ENCODE measurements around the gene CFC1. TPM values are rescaled to one million over a fixed set of nuclear protein-coding genes. Genes with fewer than 3 reads are reported as not detected.
"Not testable (repeated sequence)": the region's sequence is repeated elsewhere in the genome, so short reads cannot be mapped to it uniquely, and the experiment has no call there.

Gene CFC1
- polyA plus RNA-seq = not detected

DNA sequence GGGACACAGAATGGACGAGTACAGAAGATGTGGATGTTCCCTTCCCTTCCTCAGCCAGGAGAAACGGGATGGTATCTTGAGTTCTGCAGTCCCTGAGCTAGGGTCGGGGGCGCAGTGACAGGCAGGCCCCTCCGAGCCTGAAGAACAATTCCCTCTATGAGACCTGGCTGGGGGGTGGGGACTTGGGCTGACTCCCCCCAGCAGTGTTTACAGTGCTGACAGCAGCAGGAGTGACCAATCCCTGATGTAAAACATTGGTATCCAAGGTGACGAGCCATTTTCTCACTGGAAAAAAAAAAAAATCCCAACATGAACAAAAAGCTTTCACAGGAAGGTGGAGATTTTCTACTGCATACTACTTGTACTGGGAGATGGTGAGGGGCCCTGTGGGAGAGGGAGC lies at the start of gene CFC1:
Gene CFC1 (minus strand): TSS at position 183 of the 400 bp plus-strand sequence. CDS start 288 bp downstream, outside the sequence.
- not testable (repeated sequence) for H3K4me1 Mint-ChIP-seq, H3K27me3 Mint-ChIP-seq, H3K36me3 Mint-ChIP-seq, H3K9me3 Mint-ChIP-seq, H3K4me3 Mint-ChIP-seq, H3K27ac Mint-ChIP-seq

DNA sequence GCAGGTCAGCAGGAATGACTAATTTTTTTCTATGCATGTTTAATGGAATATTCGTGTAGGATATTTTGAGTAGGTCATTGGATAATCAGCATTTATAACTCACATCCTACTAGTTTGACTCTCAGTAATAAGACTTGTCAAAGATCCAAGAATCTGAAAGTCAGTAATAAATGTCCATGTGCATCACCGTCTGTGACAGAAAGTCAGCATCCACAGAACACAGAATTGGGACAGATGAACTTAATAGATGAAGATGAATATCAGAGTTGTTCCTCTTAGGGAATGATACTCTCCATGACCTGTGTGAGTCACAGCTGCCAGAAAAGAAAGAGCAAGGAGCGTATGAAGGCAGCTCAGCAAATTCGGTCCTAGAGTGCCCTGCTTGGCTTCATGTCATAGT lies 42.3 kb upstream of the CFC1 start:
- not testable (repeated sequence) for H3K27me3 Mint-ChIP-seq, H3K4me1 Mint-ChIP-seq, H3K36me3 Mint-ChIP-seq, H3K27ac Mint-ChIP-seq, H3K9me3 Mint-ChIP-seq, H3K4me3 Mint-ChIP-seq

DNA sequence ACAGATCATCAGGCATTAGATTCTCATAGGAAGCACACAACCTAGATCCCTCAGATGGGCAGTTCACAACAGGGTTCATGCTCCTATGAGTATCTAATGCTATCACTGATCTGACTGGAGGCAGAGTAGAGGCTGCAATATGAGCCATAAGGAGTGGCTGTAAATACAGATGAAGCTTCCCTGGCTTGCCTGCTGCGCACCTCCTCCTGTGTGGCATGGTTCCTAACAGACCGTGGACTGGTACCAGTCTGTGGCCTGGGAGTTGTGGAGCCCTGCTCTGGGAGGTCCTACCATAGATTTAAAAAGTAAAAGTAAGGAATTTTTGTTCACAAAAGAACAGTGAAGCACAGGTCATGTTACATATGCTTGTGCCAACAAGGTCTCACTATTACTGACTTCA lies 39.6 kb upstream of the CFC1 start:
- H3K27me3 Mint-ChIP-seq, H3K27ac Mint-ChIP-seq, H3K9me3 Mint-ChIP-seq, H3K36me3 Mint-ChIP-seq, H3K4me1 Mint-ChIP-seq, H3K4me3 Mint-ChIP-seq: not testable (repeated sequence)

- H3K4me3 Mint-ChIP-seq, H3K36me3 Mint-ChIP-seq, H3K27ac Mint-ChIP-seq, H3K9me3 Mint-ChIP-seq, H3K4me1 Mint-ChIP-seq, H3K27me3 Mint-ChIP-seq: not testable (repeated sequence)
Observed at GRCh38 chr2:130628784-130629475, 29.6 kb upstream of the CFC1 start.

DNA sequence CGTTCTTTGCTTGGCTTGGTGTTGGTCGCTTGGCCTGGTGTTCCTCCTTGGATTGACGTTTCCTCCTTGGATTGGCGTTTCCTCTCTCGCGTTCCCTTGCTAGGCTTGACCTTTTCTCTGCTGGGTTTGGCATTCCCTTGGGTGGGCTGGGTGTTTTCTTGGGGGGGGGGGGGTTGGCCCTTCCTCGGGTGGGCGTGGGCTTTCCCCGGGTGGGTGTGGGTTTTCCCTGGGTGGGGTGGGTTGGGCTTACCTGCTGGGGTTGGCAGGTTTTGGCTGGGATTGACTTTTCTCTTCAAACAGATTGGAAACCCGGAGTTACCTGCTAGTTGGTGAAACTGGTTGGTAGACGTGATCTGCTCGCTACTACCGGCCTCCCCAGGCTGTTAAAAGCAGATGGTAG lies 11.8 kb upstream of the CFC1 start, which contains the start of gene POTEJ:
Gene POTEJ (plus strand): TSS at position 301 of the 400 bp plus-strand sequence. CDS start 93 bp downstream, at position 394.
- not testable (repeated sequence) for H3K36me3 Mint-ChIP-seq, H3K4me3 Mint-ChIP-seq, H3K9me3 Mint-ChIP-seq, H3K27me3 Mint-ChIP-seq, H3K4me1 Mint-ChIP-seq, H3K27ac Mint-ChIP-seq

- not testable (repeated sequence) for H3K4me3 Mint-ChIP-seq, H3K27ac Mint-ChIP-seq, H3K36me3 Mint-ChIP-seq, H3K4me1 Mint-ChIP-seq, H3K9me3 Mint-ChIP-seq, H3K27me3 Mint-ChIP-seq
Observed at GRCh38 chr2:130610486-130610885, 11.1 kb upstream of the CFC1 start.

GRCh38 chr2:130609002-130609920 lies 9.9 kb upstream of the CFC1 start:
- not testable (repeated sequence) for H3K4me3 Mint-ChIP-seq, H3K27ac Mint-ChIP-seq, H3K27me3 Mint-ChIP-seq, H3K9me3 Mint-ChIP-seq, H3K4me1 Mint-ChIP-seq, H3K36me3 Mint-ChIP-seq

- not testable (repeated sequence) for H3K36me3 Mint-ChIP-seq, H3K4me3 Mint-ChIP-seq, H3K9me3 Mint-ChIP-seq, H3K4me1 Mint-ChIP-seq, H3K27ac Mint-ChIP-seq, H3K27me3 Mint-ChIP-seq
Observed at GRCh38 chr2:130608276-130609001, 9.1 kb upstream of the CFC1 start.

DNA sequence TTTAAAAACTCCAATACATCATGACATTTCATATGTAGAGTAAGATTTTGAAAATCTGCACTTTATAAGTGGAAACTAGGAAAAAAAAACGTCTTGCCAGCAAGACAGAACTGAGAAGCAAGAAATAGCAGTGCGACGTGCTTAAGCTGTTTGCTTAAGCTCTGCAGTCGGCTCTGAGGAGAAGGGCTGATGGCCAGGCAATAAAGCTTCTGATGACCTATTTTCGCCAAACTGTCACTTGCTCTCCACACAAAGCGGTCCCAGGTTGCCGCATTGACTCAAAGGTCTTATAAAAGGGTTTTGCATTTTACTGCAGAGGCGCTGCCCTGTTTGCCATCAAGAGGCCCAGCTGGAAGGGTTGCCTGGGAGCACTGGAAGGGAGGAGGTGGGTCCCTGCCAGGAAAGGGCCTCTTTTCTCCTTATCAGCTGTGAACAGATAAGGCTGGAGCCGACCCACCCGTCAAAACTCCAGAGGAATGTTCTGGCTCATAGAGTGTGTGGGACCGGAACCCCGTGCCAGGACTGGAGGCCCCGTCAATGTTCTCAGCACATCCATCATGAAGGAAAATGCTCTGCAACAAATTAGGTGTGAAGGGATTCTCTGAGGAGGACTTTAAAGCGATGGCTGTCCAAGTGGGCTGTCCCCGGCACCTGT lies 2.4 kb upstream of the CFC1 start:
- H3K4me1 Mint-ChIP-seq = not testable (repeated sequence)

GRCh38 chr2:130599926-130600325 lies 551 bp upstream of the CFC1 start:
- H3K4me1 Mint-ChIP-seq, H3K27ac Mint-ChIP-seq, H3K36me3 Mint-ChIP-seq, H3K4me3 Mint-ChIP-seq, H3K9me3 Mint-ChIP-seq, H3K27me3 Mint-ChIP-seq: not testable (repeated sequence)

More for the DNA sequence above, 2.4 kb upstream of the CFC1 start:
- H3K9me3 Mint-ChIP-seq, H3K36me3 Mint-ChIP-seq, H3K4me3 Mint-ChIP-seq, H3K27me3 Mint-ChIP-seq, H3K27ac Mint-ChIP-seq: not testable (repeated sequence)

DNA sequence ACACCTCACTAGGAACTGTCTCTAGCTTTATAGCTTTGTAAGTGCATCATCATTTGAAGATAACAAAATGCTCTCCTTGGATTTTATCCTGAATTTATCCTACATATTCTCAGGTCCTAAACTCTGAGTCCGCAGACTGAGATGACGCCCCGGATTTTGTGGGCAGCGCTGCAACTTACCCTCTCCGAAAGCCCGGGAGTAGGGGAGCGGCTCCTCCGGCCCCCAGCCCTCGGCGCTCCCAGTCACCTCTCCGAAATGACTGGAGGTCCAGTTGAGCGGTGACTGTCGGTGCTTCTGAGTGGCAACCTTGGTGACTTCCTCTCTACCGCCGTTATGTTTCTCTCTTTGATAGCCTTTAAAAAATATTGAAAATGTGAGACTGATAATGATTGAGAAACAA lies 912 bp downstream of the CFC1 start:
- not testable (repeated sequence) for H3K36me3 Mint-ChIP-seq, H3K27ac Mint-ChIP-seq, H3K27me3 Mint-ChIP-seq, H3K4me3 Mint-ChIP-seq, H3K4me1 Mint-ChIP-seq, H3K9me3 Mint-ChIP-seq

DNA sequence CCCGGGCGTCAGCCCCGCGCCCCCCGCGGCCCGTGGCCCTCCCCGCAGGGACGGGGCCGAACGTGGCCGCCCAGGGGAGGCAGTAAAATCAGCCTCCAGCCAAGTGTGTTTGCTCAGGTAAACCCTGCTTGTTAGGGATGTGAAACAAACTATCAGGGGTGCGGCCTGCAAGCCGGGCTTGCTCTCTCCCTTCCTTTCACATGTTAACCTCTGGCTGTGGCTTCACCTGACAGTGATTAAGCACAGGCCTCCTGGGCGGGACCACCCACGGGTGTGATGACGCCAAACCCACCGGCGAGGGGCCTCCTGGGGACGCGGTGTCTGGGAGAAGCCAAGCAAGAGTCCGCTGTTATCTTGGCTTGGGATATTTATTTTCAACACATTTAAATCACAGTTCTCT lies 1.4 kb downstream of the CFC1 start:
- H3K27me3 Mint-ChIP-seq, H3K36me3 Mint-ChIP-seq, H3K4me1 Mint-ChIP-seq, H3K9me3 Mint-ChIP-seq, H3K27ac Mint-ChIP-seq, H3K4me3 Mint-ChIP-seq: not testable (repeated sequence)

GRCh38 chr2:130596757-130597156 lies 2.6 kb downstream of the CFC1 start:
- not testable (repeated sequence) for H3K36me3 Mint-ChIP-seq, H3K9me3 Mint-ChIP-seq, H3K27ac Mint-ChIP-seq, H3K4me3 Mint-ChIP-seq, H3K27me3 Mint-ChIP-seq, H3K4me1 Mint-ChIP-seq

GRCh38 chr2:130594011-130594410 lies 5.4 kb downstream of the CFC1 start:
- not testable (repeated sequence) for H3K36me3 Mint-ChIP-seq, H3K9me3 Mint-ChIP-seq, H3K4me3 Mint-ChIP-seq, H3K27ac Mint-ChIP-seq, H3K27me3 Mint-ChIP-seq, H3K4me1 Mint-ChIP-seq

DNA sequence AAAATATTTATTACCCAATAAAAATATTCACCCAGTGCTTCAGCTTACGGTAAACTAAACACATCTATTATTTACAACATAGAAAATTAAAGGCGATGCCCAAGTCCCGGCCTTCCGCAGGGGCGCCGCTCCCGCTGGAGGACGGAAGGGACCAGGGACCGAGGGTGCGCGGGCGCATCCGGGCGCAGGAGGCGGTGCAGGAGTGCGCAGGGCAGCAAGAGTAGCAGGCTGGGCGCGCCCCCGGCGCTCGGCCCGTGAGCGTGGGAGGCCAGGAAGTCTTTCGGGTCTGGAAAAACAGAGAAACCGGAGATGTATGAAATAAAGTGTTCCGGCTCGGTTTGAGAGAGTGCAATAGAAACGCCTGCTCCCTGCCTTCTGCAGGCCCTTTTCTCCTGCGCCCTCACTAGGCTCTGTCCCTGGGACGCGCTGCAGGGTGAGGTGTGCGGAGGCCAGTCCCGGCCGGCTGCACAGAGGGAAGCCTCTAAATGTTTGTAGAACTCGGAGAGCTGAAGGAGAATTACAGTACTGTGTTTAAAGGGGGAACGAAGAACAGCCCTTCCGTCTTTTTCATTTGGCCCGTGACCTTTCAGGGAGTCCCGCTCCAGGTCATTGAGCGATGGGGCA lies 6.5 kb downstream of the CFC1 start:
- not testable (repeated sequence) for H3K27me3 Mint-ChIP-seq, H3K4me3 Mint-ChIP-seq, H3K4me1 Mint-ChIP-seq, H3K9me3 Mint-ChIP-seq, H3K27ac Mint-ChIP-seq, H3K36me3 Mint-ChIP-seq
